Eye (tissue), 1 donor: Measurements from ENCODE around the gene CMA1.
"Not testable (repeated sequence)": the region's sequence is repeated elsewhere in the genome, so short reads cannot be mapped to it uniquely, and the experiment has no call there.

Experiments
- DNase-seq: peaks from one replicate; pipeline ENCODE4 v3.0.0-alpha.2; 2015

Gene CMA1, protein sequence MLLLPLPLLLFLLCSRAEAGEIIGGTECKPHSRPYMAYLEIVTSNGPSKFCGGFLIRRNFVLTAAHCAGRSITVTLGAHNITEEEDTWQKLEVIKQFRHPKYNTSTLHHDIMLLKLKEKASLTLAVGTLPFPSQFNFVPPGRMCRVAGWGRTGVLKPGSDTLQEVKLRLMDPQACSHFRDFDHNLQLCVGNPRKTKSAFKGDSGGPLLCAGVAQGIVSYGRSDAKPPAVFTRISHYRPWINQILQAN

GRCh38 chr14:24508155-24508840 lies at the start of gene CMA1:
Gene CMA1, minus strand, starts transcription at chr14:24508265. Its CDS starts 30 bp downstream, at chr14:24508235.
- DNase-seq: no peak

- no peak for DNase-seq
These were observed 48.7 kb upstream of the CMA1 start for GRCh38 chr14:24556756-24557155.

DNA sequence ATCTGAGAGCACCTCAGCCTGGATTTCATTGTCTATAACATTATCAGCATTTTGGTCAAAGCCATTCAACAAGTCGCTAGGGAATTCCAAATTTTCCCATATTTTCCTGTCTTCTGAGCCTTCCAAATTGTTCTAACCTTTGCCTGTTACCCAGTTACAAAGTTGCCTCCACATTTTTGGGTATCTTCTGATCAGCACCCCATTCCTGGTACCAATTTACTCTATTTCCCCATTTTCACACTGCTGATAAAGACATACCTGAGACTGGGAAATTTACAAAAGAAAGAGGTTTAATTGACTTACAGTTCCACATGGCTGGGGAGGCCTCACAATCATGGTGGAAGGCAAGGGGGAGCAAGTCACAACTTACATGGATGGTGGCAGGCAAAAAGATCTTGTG lies 41.0 kb upstream of the CMA1 start:
- not testable (repeated sequence) for DNase-seq

DNA sequence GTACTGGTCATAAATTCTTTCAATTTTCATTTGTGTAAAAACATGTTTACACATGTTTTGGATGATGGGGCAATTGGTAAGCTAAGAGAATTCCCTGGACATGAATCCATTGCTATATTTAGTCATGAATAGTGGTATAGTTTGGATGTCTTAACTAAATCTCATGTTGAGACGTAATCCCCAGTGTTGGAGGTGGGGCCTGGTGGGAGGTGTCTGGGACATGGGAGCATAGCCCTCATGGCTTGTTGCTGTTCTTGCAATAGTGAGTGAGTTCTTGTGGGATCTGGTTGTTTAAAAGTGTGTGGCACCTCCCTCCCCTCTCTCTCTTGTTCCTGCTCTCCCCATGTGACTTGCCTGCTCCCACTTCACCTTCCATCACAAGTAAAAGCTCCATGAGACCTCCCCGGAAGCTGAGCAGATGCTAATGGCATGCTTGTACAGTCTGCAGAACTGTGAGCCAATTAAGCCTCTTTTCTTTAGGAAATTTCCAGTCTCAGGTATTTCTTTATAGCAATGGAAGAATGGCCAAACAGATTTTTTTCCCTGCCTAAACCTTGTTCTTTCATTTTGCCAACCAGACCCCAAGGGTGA lies 34.4 kb upstream of the CMA1 start:
- DNase-seq: no peak

DNA sequence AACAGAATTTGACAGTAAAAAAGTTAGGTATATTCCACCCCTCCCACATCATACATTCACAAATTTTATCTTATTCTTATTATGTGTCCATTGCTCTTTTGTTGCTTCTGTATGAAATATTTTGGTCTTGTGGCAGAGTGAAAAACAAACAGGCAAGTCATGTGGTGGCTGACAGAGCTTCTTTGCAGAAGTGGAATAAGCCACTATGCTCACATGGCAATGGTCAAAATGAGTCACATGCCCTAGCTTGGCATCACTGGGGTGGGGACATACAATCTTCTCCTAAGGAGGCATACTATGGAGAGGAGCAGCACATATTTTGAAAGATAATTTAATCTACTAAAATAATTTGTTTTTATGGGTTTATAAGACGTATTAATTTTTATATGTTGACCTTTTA lies 27.7 kb upstream of the CMA1 start:
- no peak for DNase-seq

GRCh38 chr14:24534286-24534685 lies 26.2 kb upstream of the CMA1 start:
- no peak for DNase-seq

GRCh38 chr14:24525877-24526620 lies 18.0 kb upstream of the CMA1 start:
- DNase-seq: not testable (repeated sequence)

GRCh38 chr14:24518851-24519250 lies 10.8 kb upstream of the CMA1 start:
- DNase-seq: no peak

GRCh38 chr14:24514209-24514608 lies 6.1 kb upstream of the CMA1 start:
- no peak for DNase-seq

- DNase-seq: peak; percentile 20
These were observed 4.9 kb upstream of the CMA1 start for GRCh38 chr14:24513009-24513408.

DNA sequence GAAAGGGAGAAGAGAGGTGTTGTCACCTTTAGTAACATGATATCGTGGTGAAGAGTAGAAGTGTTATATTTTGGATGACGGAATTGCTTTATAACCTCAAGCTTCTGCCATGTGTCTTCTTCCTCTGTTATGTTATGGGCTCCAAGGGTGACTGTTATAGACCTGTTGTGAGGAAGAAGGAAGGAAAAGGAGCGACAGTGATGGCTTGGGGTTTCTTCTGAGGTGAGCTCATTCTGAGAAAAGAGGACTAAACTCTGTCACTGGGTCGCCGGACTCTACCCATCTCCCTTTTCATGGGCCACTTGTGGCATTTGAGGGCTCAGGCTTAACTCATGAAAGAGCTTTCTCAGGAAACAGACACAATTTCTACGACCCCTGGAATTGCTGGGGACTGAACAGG lies 1.6 kb downstream of the CMA1 start:
- no peak for DNase-seq

GRCh38 chr14:24504425-24504950 lies 3.6 kb downstream of the CMA1 start:
- no peak for DNase-seq

GRCh38 chr14:24491586-24492408 lies 16.3 kb downstream of the CMA1 start:
- not testable (repeated sequence) for DNase-seq

DNA sequence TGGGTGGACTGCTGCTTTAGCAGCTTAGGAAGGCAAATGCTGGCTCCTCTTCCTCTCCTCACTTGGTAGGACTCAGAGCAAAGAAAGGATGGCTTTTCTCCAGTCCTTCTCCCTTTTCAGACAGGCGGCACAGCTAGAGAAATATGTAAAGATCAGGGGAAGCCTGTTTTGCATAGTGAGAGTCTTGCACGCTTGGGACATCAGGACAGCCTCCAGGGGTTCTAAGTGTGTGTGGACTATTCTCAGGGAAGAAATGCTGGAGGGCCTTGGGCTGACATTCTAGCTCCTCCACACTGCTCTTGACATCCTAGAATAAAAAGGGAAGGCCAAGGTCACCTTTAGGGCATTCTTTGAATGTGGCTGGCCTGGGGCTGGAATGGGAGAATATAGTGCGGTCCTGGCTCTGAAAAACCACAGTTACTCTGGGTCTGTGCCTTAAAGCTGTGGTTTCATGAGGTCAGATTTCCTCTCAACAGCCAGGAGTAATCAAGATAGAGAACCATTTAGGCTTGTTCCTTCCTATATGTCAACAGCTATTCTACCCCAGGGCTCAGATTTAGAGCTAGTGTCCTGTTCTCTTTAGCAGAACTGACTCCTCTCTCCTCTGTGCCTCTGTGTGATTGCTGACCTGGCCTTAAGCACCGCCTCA lies 24.3 kb downstream of the CMA1 start:
- DNase-seq: no peak

GRCh38 chr14:24482699-24483303 lies 25.3 kb downstream of the CMA1 start:
- DNase-seq: not testable (repeated sequence)

- peak; percentile 43 for DNase-seq
These were observed 26.3 kb downstream of the CMA1 start for GRCh38 chr14:24481622-24482324.

GRCh38 chr14:24479999-24480398 lies 28.1 kb downstream of the CMA1 start:
- DNase-seq: not testable (repeated sequence)

- DNase-seq: no peak
These were observed 32.8 kb downstream of the CMA1 start for GRCh38 chr14:24475261-24475660.

DNA sequence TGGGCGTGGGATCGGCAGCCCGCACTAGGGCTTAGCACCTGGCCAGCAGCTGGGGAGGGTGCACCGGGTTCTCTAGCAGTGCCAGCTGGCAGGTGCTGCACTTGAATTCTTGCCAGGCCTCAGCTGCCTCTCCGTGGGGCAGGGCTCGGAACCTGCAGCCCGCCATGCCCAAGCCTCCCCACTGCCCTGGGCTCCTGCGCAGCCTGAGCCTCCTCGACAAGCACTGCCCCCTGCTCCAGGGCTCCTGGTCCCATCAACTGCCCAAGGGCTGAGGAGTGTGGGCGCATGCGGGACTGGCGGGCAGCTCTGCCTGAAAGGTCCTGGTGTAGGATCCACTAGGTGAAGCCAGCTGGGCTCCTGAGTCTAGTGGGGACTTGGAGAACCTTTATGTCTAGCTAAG lies 34.9 kb downstream of the CMA1 start:
- DNase-seq: no peak

DNA sequence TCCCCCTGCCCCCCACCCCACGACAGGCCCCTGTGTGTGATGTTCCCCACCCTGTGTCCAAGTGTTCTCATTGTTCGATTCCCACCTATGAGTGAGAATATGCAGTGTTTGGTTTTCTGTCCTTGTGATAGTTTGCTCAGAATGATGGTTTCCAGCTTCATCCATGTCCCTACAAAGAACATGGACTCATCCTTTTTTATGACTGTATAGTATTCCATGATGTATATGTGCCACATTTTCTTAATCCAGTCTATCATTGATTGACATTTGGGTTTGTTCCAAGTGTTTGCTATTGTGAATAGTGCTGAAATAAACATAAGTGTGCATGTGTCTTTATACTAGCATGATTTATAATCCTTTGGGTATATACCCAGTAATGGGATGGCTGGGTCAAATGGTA lies 37.6 kb downstream of the CMA1 start:
- DNase-seq: not testable (repeated sequence)

GRCh38 chr14:24465805-24466204 lies 42.3 kb downstream of the CMA1 start:
- no peak for DNase-seq
